ENCODE results near the gene MEIOB.

GRCh38 chr16:1810536-1810935 is 61.4 kb downstream of the MEIOB start:
- no peak for TF ChIP-seq POLR2A (IDR thresholded peaks at IDR 0.05)
- no peak for TF ChIP-seq CTCF (IDR thresholded peaks at IDR 0.05)

Measured in right lobe of liver (tissue), 4 donors.